A673 (cell line): Measurements from ENCODE around the gene SPRED2. TPM values are rescaled to one million over a fixed set of nuclear protein-coding genes. Genes with fewer than 3 reads are reported as not detected.

Experiments
- BruUV-seq: library from RNA; stranded (reverse); fragments of 400-500 nt; replicated peaks from 2 replicates; lab custom pipeline; 2021; lab: Mats Ljungman, UMichigan
- CTCF ChIA-PET: fragments of 300-600 bp; sonication (Branson Sonifier 250); formaldehyde crosslinking; loops from one replicate; lab custom pipeline; 2022; ENCODE audit warnings: antibody characterized with exemption; lab: Charles Lee
- POLR2A ChIA-PET: fragments of 300-600 bp; sonication (Branson Sonifier 250); formaldehyde crosslinking; loops from one replicate; lab custom pipeline; 2022; ENCODE audit warnings: antibody characterized with exemption; ENCODE audit not compliant: low non-redundant PET; lab: Charles Lee
- DNase-seq: peaks from one replicate; pipeline ENCODE4 v3.0.0-alpha.2; 2015; ENCODE audit warnings: low spot score
- H3K27ac ChIP-seq: fragments of 200-600 bp; sonication (generic); 2 replicates; pipeline ENCODE4 v1.5.1; 2016; ENCODE audit warnings: mixed run types, low read depth, mild to moderate bottlenecking, mixed read lengths, antibody characterized with exemption, low read length; ENCODE audit not compliant: poor library complexity, severe bottlenecking
- H3K27me3 ChIP-seq: fragments of 200-600 bp; sonication (generic); replicated peaks from 2 replicates; pipeline ENCODE4 v1.6.1; 2017; ENCODE audit warnings: mixed run types, low read depth, mild to moderate bottlenecking, mixed read lengths, antibody characterized with exemption, low read length; ENCODE audit not compliant: insufficient read depth, poor library complexity
- H3K36me3 ChIP-seq: fragments of 200-600 bp; sonication (generic); 2 replicates; pipeline ENCODE4 v1.6.1; 2016; ENCODE audit warnings: mixed run types, mild to moderate bottlenecking, mixed read lengths, antibody characterized with exemption, low read length; ENCODE audit not compliant: insufficient read depth, poor library complexity, severe bottlenecking
- H3K4me1 ChIP-seq: fragments of 200-600 bp; sonication (generic); 2 replicates; pipeline ENCODE4 v1.6.1; 2017; ENCODE audit warnings: mixed run types, mild to moderate bottlenecking, mixed read lengths, antibody characterized with exemption, low read length; ENCODE audit not compliant: insufficient read depth, poor library complexity, severe bottlenecking
- H3K4me3 ChIP-seq: fragments of 200-600 bp; sonication (generic); 2 replicates; pipeline ENCODE4 v1.5.1; 2016; ENCODE audit warnings: low read depth, mixed run types, mild to moderate bottlenecking, mixed read lengths, low read length; ENCODE audit not compliant: poor library complexity, severe bottlenecking
- H3K9me3 ChIP-seq: fragments of 200-600 bp; sonication (generic); 2 replicates; pipeline ENCODE4 v1.6.1; 2016; ENCODE audit warnings: mixed run types, low read depth, mild to moderate bottlenecking, mixed read lengths, antibody characterized with exemption, low read length; ENCODE audit not compliant: poor library complexity, severe bottlenecking
- CTCF ChIP-seq: fragments of 300-800, 200-600 bp; sonication (generic); conservative IDR thresholded peaks from 2 replicates; pipeline ENCODE4 v1.5.1; 2017; ENCODE audit warnings: low read depth, mild to moderate bottlenecking, antibody characterized with exemption, low read length, moderate library complexity, mixed read lengths
- EZH2 ChIP-seq: fragments of 200-600 bp; sonication (generic); IDR thresholded peaks from 2 replicates; pipeline ENCODE4 v1.6.1; 2017; ENCODE audit warnings: borderline replicate concordance, low read depth, mild to moderate bottlenecking, mixed read lengths, antibody characterized with exemption, low read length; ENCODE audit not compliant: poor library complexity, severe bottlenecking
- intact Hi-C: fragments of 100-400 bp; cut with micrococcal nuclease; formaldehyde crosslinking; loops from one replicate; pipeline ENCODE4 v1.10.0; 2022; ENCODE audit not compliant: unreplicated experiment
- total RNA-seq: library from RNA; stranded (reverse); gene quantifications from 2 replicates; pipeline ENCODE4 v1.2.3, GENCODE V29; 2021

Gene SPRED2
- total RNA-seq, 1 experiment from 2014 or later: 79.4 TPM

DNA sequence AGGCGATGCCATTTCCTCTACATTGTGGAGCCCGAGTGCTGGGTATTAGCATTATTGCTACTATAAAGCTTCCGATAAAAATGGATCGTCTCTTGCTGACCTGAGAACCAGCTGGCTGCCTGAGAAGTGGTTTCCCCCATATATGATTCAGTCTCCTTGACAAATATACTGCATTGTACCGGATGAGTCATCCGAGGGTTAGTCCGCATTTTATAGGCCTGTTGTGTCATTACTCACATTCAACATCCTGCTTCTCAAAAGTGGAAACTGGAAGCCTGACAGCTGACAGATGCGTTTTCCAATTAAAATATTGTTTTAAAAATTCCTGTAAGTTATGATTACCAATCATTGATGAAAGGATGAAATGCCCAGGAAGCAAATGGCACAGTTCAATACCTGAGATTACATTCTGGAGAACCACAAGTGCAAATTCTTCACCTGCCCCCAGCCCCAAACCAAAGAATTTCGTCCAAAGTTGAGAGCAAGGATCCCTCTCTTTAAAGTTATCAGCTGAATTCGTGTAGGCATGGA is 65.7 kb downstream of the SPRED2 start:
- TF ChIP-seq EZH2 (no peak), CTCF (no peak)
- Histone ChIP-seq H3K36me3 (no peaks in the 10 kb centered on the region), H3K9me3 (no peaks in the 10 kb centered on the region), H3K4me1 (peaks cover 65% of the 10 kb centered on the region), H3K27me3 (no peaks in the 10 kb centered on the region), H3K27ac (peak overlapping the region; percentile 69), H3K4me3 (peak overlapping the region; percentile 8)
- no TSS peak for BruUV-seq
- intact Hi-C loops: loop anchor here (2.0 to 5.0 kb wide), 2 partner anchors 16 to 66 kb away; partner anchors contain the start of gene SPRED2
- peak; percentile 93 for DNase-seq
- CTCF ChIA-PET: no interaction called here
- POLR2A ChIA-PET: no interaction called here

GRCh38 chr2:65364986-65365733 is 67.2 kb downstream of the SPRED2 start:
- Histone ChIP-seq H3K4me3 (no peak overlapping the region), H3K27ac (no peak overlapping the region), H3K27me3 (no peaks in the 10 kb centered on the region), H3K4me1 (peaks cover 66% of the 10 kb centered on the region), H3K36me3 (no peaks in the 10 kb centered on the region), H3K9me3 (no peaks in the 10 kb centered on the region)
- BruUV-seq: no TSS peak
- intact Hi-C loops: loop anchor here (5.0 kb wide), 1 partner anchor 67 kb away; the partner anchor contains the start of gene SPRED2
- ChIA-PET CTCF (no interaction called here), POLR2A (no interaction called here)
- TF ChIP-seq CTCF: no peak
- TF ChIP-seq EZH2: no peak
- no peak for DNase-seq

DNA sequence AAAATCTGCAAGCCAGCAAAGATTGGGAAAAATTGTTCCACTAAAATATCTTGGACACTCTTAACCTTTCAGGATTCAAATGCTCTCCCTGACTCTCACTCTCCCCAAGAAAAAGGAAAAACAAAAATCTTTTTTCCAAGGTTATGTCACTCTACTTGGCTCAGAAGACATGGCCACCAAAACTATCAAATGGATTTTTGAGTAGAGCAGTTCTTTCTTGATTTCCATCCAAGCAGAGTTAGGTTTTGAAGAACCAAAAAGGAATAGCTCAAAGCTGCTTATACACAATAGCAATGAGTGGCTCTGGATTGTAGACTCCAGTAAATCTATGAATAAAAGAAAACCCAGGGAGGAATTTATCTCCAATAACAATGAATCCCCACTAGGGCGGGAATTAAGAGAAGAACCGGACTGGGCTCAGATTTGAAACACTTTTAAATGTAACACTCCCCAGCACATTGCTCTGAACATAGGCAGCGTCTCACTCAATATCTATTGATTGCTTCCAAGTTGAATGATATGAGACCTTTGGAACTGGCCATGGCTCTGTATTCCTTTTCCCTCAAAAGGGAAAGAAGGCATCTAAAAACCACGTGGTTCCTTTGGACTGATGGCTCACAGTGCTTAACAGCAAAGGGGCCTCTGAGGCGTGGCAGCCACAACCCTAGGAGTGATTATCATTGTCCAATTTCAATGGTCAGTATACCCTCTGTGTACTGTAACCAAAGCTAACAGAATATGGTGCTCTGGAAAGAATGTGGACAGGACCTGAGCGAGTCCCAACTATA is 68.3 kb downstream of the SPRED2 start:
- POLR2A ChIA-PET: interaction anchor here (0.6 kb wide), 1 partner anchor 27 kb away, joined by 25 read pairs; no protein-coding TSS in a partner anchor
- Histone ChIP-seq H3K36me3 (no peaks in the 10 kb centered on the region), H3K9me3 (no peaks in the 10 kb centered on the region), H3K27me3 (no peaks in the 10 kb centered on the region), H3K27ac (no peak overlapping the region), H3K4me3 (no peak overlapping the region), H3K4me1 (peaks cover 72% of the 10 kb centered on the region)
- peak; percentile 43 for DNase-seq
- no TSS peak for BruUV-seq
- TF ChIP-seq CTCF (no peak), EZH2 (no peak)
- CTCF ChIA-PET: no interaction called here
- intact Hi-C loops: no loop called here
